ENCODE results near the gene RANBP10. TPM values are rescaled to one million over a fixed set of nuclear protein-coding genes. Genes with fewer than 3 reads are reported as not detected.

Gene RANBP10
- total and polyA plus RNA-seq, 2 of the 13 experiments (the other 11 are each of a cell fraction or from before 2014, with no cell fraction given), result 9.2 to 22.7 TPM

DNA sequence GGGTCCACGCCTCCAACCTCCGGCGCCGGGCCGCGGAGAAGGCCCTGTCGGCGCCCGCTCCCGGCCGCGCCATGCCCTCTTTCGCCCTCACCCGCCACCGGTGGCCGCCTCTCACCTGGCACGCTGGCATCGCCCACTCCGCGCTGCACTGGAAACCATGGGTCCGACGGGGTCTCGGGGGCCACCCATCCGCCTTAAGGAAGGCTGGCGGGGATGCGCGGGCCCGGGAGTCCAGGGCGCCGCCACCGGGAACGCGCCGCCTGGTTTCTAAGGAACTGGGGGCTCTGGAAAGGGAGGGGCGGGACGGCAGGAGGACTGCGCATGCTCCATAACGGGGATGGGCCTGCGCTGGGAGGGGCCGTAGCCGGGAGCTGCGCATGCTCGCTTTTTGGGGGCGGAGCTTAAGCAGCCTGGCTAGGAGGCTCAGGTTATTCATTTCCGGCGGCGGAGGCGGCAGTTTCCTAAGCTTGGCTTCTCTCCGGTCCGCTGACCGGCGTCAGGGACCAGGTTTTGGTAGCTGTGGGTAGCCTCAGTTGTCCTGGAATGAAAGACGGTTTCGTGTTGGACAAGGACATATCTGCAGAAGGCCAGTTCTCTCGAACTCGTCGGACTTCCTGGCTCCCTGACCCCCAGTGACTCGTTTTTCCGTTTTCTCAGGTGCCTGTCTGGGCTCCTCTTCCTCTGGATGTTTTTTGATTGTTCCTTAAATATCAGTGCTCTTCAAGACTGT lies 87.1 kb downstream of the RANBP10 start, which contains the start of gene GFOD2 (continued):
- TF ChIP-seq HMGXB4 (CRISPR knock-in tag; IDR thresholded peaks at IDR 0.05; ENCODE audit: borderline replicate concordance in 1 of 2, low read depth in 1 of 2), result peak; percentile 61 to 90; a peak in 2 of 4 replicates
- peak; percentile 80 for TF ChIP-seq ZBTB20 (CRISPR knock-in tag; IDR thresholded peaks at IDR 0.05; ENCODE audit: borderline replicate concordance, low read depth)
- no peak for TF ChIP-seq ZNF564 (CRISPR knock-in tag; IDR thresholded peaks at IDR 0.05)
- TF ChIP-seq ZNF225 (CRISPR knock-in tag; IDR thresholded peaks at IDR 0.05), result peak; percentile 66; the same call in 1 of the 2 replicates
- TF ChIP-seq KMT2A (CRISPR knock-in tag; IDR thresholded peaks at IDR 0.05), result peak; percentile 92
- TF ChIP-seq, protein P1, sequence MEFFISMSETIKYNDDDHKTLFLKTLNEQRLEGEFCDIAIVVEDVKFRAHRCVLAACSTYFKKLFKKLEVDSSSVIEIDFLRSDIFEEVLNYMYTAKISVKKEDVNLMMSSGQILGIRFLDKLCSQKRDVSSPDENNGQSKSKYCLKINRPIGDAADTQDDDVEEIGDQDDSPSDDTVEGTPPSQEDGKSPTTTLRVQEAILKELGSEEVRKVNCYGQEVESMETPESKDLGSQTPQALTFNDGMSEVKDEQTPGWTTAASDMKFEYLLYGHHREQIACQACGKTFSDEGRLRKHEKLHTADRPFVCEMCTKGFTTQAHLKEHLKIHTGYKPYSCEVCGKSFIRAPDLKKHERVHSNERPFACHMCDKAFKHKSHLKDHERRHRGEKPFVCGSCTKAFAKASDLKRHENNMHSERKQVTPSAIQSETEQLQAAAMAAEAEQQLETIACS (CRISPR knock-in tag; IDR thresholded peaks at IDR 0.05), result peak; percentile 94
- peak; percentile 72 for TF ChIP-seq ZBTB25 (CRISPR knock-in tag; IDR thresholded peaks at IDR 0.05)
- TF ChIP-seq HCFC1 (IDR thresholded peaks at IDR 0.05; ENCODE audit: low read depth, low read length), result peak; percentile 40; the same call in 1 of the 2 replicates
- TF ChIP-seq ZNF296 (CRISPR knock-in tag; conservative IDR thresholded peaks at IDR 0.05), result no peak
- no peak for TF ChIP-seq TEAD2 (CRISPR knock-in tag; IDR thresholded peaks at IDR 0.05)
- TF ChIP-seq ZFP1 (CRISPR knock-in tag; IDR thresholded peaks at IDR 0.05), result peak; percentile 74; the same call in 1 of the 2 replicates
- TF ChIP-seq, protein P2, sequence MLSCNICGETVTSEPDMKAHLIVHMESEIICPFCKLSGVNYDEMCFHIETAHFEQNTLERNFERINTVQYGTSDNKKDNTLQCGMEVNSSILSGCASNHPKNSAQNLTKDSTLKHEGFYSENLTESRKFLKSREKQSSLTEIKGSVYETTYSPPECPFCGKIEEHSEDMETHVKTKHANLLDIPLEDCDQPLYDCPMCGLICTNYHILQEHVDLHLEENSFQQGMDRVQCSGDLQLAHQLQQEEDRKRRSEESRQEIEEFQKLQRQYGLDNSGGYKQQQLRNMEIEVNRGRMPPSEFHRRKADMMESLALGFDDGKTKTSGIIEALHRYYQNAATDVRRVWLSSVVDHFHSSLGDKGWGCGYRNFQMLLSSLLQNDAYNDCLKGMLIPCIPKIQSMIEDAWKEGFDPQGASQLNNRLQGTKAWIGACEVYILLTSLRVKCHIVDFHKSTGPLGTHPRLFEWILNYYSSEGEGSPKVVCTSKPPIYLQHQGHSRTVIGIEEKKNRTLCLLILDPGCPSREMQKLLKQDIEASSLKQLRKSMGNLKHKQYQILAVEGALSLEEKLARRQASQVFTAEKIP (CRISPR knock-in tag; IDR thresholded peaks at IDR 0.05; ENCODE audit: borderline replicate concordance), result no peak
- TF ChIP-seq, protein P3, sequence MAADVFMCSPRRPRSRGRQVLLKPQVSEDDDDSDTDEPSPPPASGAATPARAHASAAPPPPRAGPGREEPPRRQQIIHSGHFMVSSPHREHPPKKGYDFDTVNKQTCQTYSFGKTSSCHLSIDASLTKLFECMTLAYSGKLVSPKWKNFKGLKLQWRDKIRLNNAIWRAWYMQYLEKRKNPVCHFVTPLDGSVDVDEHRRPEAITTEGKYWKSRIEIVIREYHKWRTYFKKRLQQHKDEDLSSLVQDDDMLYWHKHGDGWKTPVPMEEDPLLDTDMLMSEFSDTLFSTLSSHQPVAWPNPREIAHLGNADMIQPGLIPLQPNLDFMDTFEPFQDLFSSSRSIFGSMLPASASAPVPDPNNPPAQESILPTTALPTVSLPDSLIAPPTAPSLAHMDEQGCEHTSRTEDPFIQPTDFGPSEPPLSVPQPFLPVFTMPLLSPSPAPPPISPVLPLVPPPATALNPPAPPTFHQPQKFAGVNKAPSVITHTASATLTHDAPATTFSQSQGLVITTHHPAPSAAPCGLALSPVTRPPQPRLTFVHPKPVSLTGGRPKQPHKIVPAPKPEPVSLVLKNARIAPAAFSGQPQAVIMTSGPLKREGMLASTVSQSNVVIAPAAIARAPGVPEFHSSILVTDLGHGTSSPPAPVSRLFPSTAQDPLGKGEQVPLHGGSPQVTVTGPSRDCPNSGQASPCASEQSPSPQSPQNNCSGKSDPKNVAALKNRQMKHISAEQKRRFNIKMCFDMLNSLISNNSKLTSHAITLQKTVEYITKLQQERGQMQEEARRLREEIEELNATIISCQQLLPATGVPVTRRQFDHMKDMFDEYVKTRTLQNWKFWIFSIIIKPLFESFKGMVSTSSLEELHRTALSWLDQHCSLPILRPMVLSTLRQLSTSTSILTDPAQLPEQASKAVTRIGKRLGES (CRISPR knock-in tag; IDR thresholded peaks at IDR 0.05; ENCODE audit: borderline replicate concordance), result no peak
- 0 out of 2 replicates have a peak, but pooled peaks have one; percentile 11 for TF ChIP-seq HNF4A (CRISPR knock-in tag; IDR thresholded peaks at IDR 0.05)
- TF ChIP-seq WIZ (CRISPR knock-in tag; IDR thresholded peaks at IDR 0.05), result peak; percentile 13; the same call in 1 of the 2 replicates
- no peak for TF ChIP-seq JUNB (CRISPR knock-in tag; IDR thresholded peaks at IDR 0.05; ENCODE audit: borderline replicate concordance)
- TF ChIP-seq ZNF777 (CRISPR knock-in tag; IDR thresholded peaks at IDR 0.05), result peak; percentile 70
- peak; percentile 91 for TF ChIP-seq TBX2 (CRISPR knock-in tag; IDR thresholded peaks at IDR 0.05; ENCODE audit: borderline replicate concordance)

All from HepG2 (cell line).